Muscle of back (tissue), 11 donors: ENCODE data around the gene SYNPO2. TPM values are rescaled to one million over a fixed set of nuclear protein-coding genes. Genes with fewer than 3 reads are reported as not detected.

Experiments used
- DNase-seq, 3 donors: peaks; one replicate each; pipeline versions ENCODE4 v3.0.0 to v3.0.0-alpha.2; 2013
- polyA plus RNA-seq, 10 donors: library from polyadenylated mRNA; unstranded; fragments of 120-200 nt; gene quantifications; one replicate each; pipeline ENCODE4 v1.2.1, GENCODE V29; 2013; ENCODE audit not compliant: insufficient read length in 10 of 10

The SYNPO2 gene
- polyA plus RNA-seq, 10 donors = 62.2 to 193 (median 128) TPM

GRCh38 chr4:118930255-118930654, 41.6 kb downstream of the SYNPO2 start:
- no peak for DNase-seq

GRCh38 chr4:118931786-118932185, 43.1 kb downstream of the SYNPO2 start:
- peak in 1 of 3 donors; percentile 22 for DNase-seq

DNA sequence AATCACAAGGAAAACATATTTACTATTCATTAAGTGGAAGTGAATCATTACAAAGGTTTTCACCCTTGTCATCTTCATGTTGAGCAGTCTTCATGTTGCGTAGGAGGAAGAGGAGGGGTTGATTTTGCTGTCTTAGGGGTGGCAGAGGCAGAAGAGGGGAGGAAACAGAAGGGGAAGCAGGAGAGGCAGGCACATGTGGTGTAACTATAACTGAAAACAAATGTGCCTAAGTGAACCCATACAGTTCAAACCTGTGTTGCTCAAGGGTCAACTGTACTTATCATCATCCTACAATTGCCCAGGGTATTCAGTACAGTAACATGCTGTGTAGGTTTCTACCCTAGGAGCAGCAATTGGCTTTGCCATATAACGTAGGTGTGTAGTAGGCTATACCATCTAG, 47.2 kb downstream of the SYNPO2 start:
- no peak for DNase-seq

DNA sequence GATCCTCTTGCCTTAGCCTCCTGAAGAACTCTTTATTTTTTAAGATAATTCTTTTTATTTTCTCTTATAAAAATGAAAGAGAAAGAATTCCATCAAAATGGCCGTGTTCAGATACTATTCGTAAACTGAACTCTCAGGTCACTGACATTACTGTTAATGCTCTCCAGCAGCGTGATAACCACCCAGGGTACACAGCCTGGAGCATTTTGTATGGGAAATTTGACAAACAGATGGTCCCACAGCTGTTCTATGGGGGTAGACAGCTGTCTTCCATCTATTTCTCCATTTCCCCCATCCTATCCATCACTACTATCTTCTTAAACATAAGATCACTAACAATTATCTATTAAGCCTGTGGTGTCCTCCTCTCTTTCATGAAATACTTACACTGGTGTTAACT, 47.8 kb downstream of the SYNPO2 start:
- no peak for DNase-seq

GRCh38 chr4:118939169-118939783, 50.6 kb downstream of the SYNPO2 start:
- DNase-seq = no peak

GRCh38 chr4:118941149-118941548, 52.5 kb downstream of the SYNPO2 start:
- no peak for DNase-seq

DNA sequence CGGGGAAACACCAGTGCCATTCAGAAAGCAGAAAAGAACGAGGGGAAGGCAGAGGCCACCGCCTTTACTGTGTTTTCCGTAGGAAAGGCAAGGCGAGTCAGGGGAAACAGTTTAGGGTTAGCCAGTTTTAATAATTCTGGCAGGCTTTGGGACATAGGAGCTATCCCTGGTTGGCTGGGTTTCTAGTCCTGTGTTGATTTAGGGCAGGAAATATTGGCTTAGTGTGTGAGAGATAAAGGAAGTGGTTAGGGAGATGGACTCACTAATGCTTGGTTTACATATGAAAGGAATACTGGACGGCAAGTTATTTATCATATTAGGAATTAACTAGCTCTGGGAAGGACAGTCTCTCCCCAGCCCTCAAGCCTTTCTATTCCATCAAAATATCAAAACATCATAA, 53.1 kb downstream of the SYNPO2 start:
- no peak for DNase-seq

DNA sequence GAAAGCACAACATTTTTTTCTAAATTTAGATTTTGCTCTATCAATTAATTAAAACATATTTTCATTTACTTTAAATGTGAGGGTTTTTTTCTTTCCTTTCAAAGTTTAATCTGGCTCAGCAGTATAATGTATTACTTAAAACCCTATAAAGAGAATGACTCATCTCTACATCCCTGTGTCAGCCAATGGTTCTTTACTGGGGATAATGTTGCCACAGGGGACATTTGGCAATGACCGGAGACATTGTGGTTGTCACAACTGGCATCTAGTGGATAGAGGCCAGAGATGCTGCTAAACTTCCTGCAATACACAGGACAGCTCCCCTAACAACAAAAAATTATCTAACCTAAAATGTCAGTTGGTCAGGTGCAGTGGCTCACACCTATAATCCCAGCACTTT, 53.8 kb downstream of the SYNPO2 start:
- no peak for DNase-seq

- no peak for DNase-seq
These were observed 58.4 kb downstream of the SYNPO2 start for GRCh38 chr4:118947095-118947494.

- no peak for DNase-seq
These were observed 60.0 kb downstream of the SYNPO2 start for GRCh38 chr4:118948545-118949144.

DNA sequence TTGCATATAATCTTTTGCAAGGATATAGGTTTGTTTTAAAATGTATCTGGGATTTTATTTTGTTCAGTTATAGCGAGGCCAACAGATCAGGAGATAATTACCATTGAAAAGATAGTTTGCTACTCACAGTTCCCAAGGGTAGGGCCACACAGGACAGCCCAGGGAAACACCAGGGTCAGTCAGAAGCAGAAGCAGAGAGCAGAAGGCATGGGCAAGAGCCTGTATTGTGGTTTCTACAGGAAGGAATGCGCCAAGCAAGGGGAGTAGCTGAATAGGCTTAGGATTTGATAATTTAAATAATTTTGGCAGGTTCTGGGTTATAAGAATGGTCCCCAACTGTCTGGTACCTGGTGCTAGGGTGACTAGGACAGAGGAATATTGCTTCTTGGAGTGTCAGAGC, 61.6 kb downstream of the SYNPO2 start:
- DNase-seq = no peak

- no peak for DNase-seq
These were observed 62.4 kb downstream of the SYNPO2 start for GRCh38 chr4:118950929-118951570.

GRCh38 chr4:118953276-118953675, 64.6 kb downstream of the SYNPO2 start:
- DNase-seq = no peak

DNA sequence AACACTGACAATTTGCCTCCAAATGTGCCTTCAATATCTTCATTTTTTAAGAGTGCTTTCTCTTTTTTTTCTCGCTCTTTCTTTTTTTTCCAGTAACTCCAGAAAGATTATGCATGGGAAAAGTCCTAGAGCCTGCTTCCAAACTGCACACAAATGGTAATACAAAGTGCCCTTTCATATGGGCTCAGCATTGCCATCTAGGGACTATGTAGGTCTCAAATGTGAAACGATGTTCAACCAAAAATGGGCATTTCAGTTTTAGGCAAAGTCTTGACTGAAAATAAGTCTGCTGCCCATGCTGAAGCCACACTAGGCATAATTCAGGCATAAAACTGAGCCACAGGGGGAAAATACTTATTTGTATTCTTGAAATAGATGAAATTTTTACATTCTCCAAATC, 65.6 kb downstream of the SYNPO2 start:
- no peak for DNase-seq

GRCh38 chr4:118955515-118955914, 66.9 kb downstream of the SYNPO2 start:
- no peak for DNase-seq

GRCh38 chr4:118957722-118958445, 69.2 kb downstream of the SYNPO2 start:
- peak in 2 of 3 donors; percentile 46 to 61 for DNase-seq

GRCh38 chr4:118962540-118962939, 73.9 kb downstream of the SYNPO2 start:
- DNase-seq = no peak

GRCh38 chr4:118964891-118965411, 76.3 kb downstream of the SYNPO2 start:
- peak in 1 of 3 donors; percentile 50 for DNase-seq

GRCh38 chr4:118967393-118967792, 78.7 kb downstream of the SYNPO2 start:
- no peak for DNase-seq

DNA sequence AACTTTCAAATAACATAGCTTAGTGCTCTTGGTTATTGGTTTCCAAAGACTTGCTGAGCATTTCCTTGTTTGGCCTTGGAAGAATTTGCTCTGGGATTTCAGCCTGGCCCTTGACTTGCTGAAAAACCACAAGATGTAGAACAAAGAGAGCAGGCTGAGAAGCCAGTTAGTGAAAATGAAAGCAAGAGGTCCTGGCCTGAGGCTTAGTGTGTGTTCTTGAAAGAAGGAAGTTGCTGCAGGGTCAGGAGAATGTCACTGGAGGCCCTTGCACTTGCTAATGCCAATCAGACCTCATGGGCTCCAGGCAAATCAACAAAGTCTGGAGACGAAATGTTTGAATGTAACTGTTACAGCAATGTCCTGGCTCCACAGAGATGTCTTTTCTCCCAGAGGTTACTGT, 79.4 kb downstream of the SYNPO2 start:
- peak; percentile 68 to 81 (median 76) for DNase-seq

DNA sequence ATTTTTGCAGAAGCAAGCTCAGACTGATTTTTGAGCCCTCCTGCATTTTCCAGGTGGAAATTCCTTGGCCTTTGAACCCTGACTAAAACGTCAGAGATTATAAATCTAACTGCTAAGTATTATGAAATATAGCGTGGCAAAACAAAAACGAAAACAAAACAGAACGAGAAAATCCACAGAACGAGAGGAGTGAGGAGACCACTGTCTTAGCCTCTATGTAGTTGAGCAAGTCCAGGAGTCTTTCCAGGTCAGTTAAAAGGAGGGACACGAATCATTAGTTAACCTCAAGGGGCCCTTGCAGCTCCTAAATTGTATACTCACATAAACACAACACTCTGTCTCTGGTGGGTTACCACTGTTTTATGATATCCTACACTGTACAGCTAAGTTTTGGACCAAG, 80.2 kb downstream of the SYNPO2 start:
- DNase-seq = peak in 1 of 3 donors; percentile 59

DNA sequence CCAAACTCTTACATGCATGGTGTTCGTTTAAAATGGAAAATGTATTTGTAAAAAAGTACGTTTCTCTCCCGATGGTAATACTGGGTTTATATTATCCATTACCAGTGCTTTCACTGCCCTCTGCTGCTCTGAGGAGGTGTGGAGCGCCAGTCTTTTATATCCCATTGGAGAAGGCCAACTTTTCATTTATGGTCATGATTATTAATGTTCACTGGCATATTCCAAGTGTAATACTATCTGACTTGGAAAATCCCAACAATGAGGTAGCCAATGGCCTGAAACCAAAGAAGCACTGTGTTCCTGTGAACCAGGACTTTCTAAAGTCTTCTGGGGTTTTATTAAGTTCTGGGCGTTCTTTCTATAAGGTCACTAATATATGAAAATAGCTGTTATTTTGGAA, 80.7 kb downstream of the SYNPO2 start:
- peak in 2 of 3 donors; percentile 70 to 87 for DNase-seq
